Right renal cortex interstitium (tissue), 3 donors: ENCODE results near the gene ACVRL1. TPM values are rescaled to one million over a fixed set of nuclear protein-coding genes. Genes with fewer than 3 reads are reported as not detected.

ENCODE experiments used
- DNase-seq, 3 donors: peaks; one replicate each; pipeline ENCODE4 v3.0.0-alpha.2; 2013; ENCODE audit warnings: low read depth in 3 of 3, low spot score in 2 of 3
- polyA plus RNA-seq, 3 donors: library from polyadenylated mRNA; unstranded; fragments of 120-200 nt; gene quantifications; one replicate each; pipeline ENCODE4 v1.2.1, GENCODE V29; 2013; ENCODE audit not compliant: insufficient read length in 3 of 3

The ACVRL1 gene
- polyA plus RNA-seq, 3 donors, result 30.9 to 36.5 (median 34.3) TPM

GRCh38 chr12:51914034-51914923 is 7.0 kb downstream of the ACVRL1 start:
- DNase-seq, result no peak

DNA sequence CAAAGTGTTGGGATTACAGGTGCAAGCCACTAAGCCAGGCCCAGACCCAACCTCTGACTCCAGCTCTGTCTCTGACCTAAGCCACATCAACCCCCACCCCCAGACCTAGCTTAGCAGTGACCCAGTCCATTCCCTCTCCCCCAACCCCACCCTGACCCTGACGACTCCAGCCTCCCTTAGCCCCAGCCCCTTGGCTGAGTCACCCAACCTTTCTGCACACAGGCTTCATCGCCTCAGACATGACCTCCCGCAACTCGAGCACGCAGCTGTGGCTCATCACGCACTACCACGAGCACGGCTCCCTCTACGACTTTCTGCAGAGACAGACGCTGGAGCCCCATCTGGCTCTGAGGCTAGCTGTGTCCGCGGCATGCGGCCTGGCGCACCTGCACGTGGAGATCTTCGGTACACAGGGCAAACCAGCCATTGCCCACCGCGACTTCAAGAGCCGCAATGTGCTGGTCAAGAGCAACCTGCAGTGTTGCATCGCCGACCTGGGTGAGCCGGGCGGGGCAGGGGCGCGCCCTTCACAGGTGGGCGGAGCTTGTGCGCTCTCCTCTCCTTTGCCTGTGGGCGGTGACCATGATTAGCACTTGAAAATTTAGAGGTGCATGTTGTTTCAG is 7.8 kb downstream of the ACVRL1 start:
- DNase-seq, result no peak

DNA sequence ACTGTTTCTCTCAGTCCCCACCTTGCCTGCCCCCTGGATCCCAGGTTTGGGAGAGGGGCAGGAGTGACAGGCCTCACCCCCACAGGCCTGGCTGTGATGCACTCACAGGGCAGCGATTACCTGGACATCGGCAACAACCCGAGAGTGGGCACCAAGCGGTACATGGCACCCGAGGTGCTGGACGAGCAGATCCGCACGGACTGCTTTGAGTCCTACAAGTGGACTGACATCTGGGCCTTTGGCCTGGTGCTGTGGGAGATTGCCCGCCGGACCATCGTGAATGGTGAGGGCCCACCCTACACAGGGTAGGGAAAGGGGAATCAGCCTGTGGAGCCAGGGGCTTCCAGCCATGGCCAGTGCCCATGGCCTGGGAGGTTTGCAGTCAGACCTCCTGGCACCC is 8.6 kb downstream of the ACVRL1 start:
- DNase-seq, result no peak

- no peak for DNase-seq
Observed at GRCh38 chr12:51917041-51917590, 9.8 kb downstream of the ACVRL1 start.

DNA sequence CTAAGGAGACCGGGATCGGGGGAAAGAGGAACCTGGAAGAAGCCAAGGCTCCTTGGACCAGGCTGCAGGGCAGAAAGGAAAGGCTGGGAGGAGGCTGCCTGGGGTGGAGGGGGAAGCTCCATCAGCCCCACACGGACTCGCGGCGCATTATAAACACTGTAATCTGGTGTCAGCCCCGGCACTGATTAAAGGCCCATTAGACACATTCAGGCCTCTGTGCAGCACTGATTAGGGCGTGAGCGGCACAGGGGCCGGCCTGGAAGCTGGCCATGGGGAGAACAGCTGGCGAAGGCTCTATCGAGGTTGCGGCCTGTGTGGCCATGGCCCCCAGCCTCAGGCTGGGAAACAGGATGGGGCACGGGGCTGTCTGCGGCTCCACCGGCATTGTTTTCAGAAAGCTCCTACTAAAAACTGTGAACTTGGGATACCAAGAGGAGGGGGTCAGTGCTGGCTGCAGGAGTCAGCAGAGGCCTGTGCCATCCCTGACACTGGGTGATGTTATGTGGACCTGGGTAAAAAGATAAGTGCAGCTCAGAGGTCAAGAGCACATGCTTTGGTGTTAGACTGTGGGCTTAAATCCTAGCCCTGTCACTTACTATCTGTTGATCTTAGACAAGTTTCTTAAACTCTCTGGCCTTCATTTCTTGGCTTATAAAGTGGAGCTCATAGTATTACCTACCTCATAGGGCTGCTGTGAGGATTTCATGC is 10.6 kb downstream of the ACVRL1 start:
- DNase-seq, result no peak

DNA sequence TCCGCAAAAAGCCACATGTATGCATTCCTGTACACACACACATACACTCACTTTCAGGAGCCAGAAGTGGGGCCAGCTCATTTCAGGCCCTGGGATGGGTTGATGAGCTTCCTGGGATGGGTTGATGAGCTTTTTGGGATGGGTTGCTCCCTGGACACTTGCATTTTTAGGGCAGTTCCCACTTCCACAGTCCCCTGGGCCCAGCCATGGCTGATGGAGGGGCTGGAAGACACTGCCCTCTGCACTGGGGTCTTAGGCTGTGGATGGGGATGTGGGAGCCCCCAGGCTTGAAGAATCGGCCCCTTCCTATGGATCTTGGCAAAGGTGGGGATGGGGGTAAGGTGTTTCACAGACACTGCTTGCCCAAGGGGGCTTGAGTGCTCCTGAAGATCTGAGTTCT is 12.7 kb downstream of the ACVRL1 start:
- DNase-seq, result no peak

DNA sequence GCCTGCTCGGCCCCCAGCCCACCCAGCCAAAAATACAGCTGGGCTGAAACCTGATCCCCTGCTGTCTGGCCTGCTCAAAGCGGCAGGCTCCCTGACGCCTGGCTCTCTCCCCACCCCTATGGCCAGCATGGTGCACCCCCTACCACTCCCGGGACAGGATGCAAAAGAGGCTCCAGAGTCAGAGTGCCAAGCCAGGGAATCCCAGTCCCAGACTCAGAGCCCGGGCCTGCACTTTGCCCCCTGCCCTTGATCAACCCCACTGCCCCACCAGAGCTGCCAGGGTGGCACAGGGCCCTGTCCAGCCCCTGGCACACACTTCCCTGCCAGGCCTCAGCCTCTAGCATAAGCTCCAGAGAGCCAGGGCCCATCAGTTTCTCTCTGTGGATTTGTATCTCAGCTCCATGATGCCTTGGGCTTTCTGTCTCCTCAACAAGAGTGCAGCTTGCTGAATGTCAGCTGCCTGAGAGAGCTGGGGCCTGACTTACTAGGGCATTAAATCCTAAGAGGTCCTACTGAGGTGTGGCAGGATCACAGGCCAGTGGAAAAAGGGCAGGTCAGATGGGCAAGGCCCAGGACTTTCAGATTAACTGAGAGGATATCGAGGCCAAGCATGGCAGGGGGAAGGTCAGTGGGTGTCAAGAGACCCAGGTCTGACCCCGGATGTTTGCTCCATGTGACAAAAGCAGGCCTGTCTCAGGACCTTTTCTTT is 13.9 kb downstream of the ACVRL1 start:
- DNase-seq, result no peak

DNA sequence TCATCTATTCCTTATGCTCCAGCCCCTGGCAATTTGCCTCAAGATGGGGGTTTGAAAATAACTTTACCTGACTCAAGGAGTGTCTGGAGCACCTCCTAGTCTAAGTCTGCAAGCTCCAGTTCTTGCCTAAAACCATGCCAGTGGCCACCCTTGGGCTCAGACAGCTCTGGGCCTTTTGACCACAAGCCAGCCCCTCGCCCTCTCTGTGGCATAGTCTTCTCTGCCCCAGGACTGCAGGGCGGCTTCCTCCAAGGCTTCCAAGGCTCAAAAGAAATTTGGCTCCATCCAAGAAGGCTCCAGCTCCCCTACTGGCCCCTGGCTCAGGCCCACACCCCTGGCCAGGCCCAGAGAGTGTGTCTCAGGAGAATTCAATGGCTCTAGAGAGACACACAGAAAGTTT is 14.8 kb downstream of the ACVRL1 start:
- DNase-seq, result no peak

DNA sequence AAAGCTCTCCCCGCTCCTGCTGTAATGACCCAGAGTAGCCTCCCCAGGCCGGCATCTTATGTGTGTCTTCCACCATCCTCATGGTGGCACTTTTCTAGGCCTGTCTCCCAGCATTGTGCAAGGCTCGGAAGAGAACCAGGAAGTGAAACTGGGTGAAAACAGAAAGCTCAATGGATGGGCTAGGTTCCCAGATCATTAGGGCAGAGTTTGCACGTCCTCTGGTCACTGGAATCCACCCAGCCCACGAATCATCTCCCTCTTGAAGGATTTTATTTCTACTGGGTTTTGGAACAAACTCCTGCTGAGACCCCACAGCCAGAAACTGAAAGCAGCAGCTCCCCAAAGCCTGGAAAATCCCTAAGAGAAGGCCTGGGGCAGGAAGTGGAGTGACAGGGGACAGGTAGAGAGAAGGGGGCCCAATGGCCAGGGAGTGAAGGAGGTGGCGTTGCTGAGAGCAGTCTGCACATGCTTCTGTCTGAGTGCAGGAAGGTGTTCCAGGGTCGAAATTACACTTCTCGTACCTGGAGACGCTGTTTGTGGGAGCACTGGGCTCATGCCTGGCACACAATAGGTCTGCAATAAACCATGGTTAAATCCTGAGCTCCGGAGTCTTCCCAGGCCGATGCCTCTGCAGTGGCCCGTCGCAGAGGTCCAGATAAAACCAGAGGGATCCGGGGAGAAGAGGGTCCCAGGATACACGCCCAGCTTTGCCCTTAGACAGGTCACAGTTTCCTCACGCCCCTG is 15.6 kb downstream of the ACVRL1 start:
- DNase-seq, result no peak

DNA sequence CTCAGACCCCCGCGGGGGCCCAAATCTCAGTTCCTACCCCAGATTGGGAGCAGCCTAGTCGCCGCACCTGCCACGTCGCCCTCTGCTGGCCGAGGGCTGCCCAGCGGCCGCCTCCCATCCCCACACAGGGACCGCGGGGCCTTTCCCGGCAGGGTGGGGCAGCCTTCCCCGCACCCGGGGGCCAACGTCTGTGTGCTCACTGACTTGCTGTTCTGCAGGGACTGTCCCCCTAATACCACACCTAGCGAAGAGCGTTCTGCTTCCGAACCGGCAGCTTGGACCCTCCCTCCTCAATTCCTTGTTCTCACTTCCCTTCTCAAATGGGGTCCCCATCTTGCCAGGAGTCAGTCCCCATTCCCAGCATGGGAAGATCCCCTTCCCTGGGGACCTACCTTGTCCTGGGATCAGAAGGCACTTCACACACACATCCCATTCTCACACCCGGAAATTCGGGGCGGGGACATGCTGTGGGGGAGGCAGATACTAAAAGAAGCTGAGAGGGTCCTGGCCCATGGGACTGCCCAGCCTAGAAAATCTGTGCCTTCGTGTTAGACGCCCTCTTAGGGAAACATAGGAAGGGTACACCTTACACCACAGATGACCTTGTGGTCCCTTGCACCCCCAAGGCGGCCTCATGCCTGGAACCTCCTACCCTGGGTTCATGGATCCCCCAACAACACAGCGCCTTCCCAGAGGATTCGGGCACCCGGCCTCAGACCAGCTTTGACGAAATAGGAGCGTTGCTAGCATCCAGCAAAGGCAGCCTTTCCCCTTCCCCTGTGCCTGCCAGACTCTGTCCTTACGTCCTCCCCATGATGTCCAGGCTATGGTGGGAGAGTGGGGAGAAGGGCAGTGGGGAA is 16.4 kb downstream of the ACVRL1 start:
- no peak for DNase-seq

DNA sequence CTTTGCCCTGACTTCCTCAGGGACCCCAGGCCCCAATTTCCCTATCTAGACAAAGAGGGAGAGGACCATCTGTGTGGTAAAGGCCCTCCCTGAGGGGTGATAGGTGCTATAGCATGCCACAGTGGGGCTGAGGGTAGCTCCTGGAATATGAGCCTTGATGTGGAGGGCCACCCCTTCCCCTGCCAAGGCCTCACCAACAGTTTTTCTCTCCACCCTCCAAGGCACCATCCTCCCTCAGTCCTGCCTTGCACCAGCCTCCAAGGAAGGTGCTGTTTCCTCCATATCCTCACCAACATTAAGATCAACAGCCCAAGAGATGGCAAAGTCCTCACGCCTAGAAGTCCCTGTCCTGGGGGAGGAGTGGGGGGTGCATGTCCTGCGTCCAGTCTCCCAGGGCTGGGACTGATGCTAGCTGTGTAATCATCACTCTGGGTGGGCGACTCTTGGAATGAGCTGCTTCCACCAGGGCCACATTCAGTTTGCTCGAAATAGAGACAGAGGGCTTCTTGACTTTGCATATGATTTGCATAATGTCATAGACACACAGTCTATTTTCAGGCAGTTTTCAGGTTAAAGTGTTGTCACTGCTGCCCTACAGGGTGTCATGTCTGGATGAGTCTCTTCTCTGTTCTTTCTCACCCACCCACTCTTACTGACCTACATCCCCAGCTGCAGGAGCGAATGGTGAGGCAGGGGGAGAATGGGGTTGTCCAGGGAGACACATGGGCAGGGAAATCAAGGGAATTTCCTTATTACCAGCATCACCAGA is 17.4 kb downstream of the ACVRL1 start:
- no peak for DNase-seq

GRCh38 chr12:51925346-51926063 is 18.2 kb downstream of the ACVRL1 start:
- no peak for DNase-seq

GRCh38 chr12:51926064-51926632 is 18.8 kb downstream of the ACVRL1 start:
- DNase-seq, result no peak

- no peak for DNase-seq
Observed at GRCh38 chr12:51926718-51927117, 19.4 kb downstream of the ACVRL1 start.

DNA sequence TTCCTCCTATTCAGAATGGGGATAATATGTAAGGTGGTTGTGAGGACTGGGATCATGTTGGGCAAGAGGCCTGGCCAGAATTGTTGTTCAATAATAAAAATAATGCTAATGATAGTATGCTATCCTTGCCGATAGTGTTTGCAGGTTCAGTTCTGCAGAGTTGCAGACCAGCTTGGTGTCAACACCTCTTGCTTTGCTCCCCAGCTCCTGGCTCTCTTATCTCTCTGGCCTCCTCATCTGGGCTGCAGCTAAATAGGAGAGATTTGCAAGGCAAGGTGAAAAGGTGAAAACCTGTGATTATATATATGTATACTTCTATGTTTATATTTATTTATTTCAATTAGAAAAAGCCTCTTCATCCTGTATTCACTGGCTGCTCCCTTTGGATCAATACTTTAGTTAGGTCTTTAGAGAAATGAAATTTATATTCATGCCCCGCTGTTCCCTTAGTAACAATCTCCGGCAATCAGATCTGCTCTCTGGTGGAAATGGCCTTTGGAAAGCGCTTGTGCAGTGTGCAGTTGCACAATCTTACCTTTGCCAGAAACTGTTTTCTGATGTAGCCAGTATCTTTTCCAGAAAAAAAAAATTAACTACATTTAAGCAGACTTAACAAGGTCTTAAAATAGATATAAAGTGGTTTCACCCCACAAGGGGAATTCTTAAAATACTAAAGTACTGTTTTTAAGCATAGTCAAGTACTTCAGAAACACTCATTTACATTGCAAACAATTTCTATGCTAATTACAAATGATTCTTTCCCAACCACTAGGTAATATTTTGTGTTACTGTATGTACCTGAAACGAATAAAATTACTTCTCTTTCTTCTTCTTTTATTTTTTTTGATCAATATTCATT is 25.1 kb downstream of the ACVRL1 start:
- DNase-seq, result no peak

DNA sequence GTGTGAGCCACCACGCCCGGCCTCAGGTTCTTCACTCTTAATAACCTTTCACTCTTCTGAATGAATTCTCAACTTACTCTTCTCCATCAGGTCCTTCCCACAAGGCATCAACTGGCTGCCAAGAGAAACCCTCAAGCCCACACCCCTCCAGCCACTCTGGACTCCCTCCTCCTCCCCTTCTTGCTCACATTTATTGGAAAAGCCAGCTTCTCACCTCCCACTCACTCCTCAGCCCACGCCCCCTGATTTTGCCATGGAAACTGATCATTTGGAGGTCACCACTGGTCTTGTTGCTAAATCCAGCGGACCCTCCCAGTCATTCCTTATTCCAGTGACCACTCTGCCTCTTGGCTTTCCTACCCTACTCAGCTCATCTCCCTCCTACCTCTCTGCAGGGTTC is 26.8 kb downstream of the ACVRL1 start:
- no peak for DNase-seq
